HepG2 (cell line): ENCODE data around the gene CD79A. TPM values are rescaled to one million over a fixed set of nuclear protein-coding genes. Genes with fewer than 3 reads are reported as not detected.

Experiments
- ATAC-seq: fragments of 200-7000 bp; cut with Tn5 transposase; 3 replicates; pipeline ENCODE4 v1.9.1; 2020; ENCODE audit warnings: mild to moderate bottlenecking, moderate library complexity
- BruUV-seq: library from RNA; stranded (reverse); fragments of 400-500 nt; replicated peaks from 2 replicates; lab custom pipeline; 2021; lab: Mats Ljungman, UMichigan
- CTCF ChIA-PET: fragments of 300-600 bp; formaldehyde crosslinking; extraction: SDS; loops from one replicate; lab custom pipeline; 2021; ENCODE audit warnings: low total read pairs, inconsistent platforms, low intra/inter-chr PET ratio; lab: Yijun Ruan, JAX
- POLR2A ChIA-PET: fragments of 350-600 bp; sonication (Branson Sonifier 250); formaldehyde crosslinking; loops from one replicate; lab custom pipeline; 2020; ENCODE audit warnings: antibody characterized with exemption, inconsistent platforms; lab: Yijun Ruan, JAX
- DNase-seq: peaks from one replicate; pipeline ENCODE4 v3.0.0-alpha.2; 2015; ENCODE audit warnings: low spot score
- FAIRE-seq: peaks from 3 replicates; lab custom pipeline; 2011; peaks lifted over from hg19 to GRCh38; lab: Jason Lieb, UNC
- H2AFZ ChIP-seq: one replicate; pipeline ENCODE4 v1.6.1; 2011; ENCODE audit warnings: low read length, inconsistent platforms
- H3K27ac ChIP-seq: fragments of 300-600 bp; 3 replicates; pipeline ENCODE4 v1.8.0; 2011; ENCODE audit warnings: mixed run types, mild to moderate bottlenecking, mixed read lengths, low read length, inconsistent platforms; ENCODE audit not compliant: insufficient read depth; ENCODE audit errors: extremely low read length
- H3K27me3 ChIP-seq, 2 experiments: fragments of 200-600 bp in 1 of 2; 2 replicates in 1 of 2; 3 replicates in 1 of 2; pipeline versions ENCODE4 v1.6.0 to v1.8.0; 2011; ENCODE audit warnings: low read length in 2 of 2, mild to moderate bottlenecking in 2 of 2, moderate library complexity in 2 of 2, inconsistent platforms in 1 of 2; ENCODE audit not compliant: insufficient read depth in 2 of 2, control insufficient read depth in 1 of 2
- H3K36me3 ChIP-seq, 2 experiments: fragments of 200-600 bp in 1 of 2; replicated peaks in 1 of 2; 2 replicates in 1 of 2; 3 replicates in 1 of 2; pipeline versions ENCODE4 v1.5.1 to v1.8.0; 2011; ENCODE audit warnings: low read length in 2 of 2, inconsistent platforms in 1 of 2; ENCODE audit not compliant: insufficient read depth in 2 of 2, control insufficient read depth in 1 of 2
- H3K4me1 ChIP-seq: 2 replicates; pipeline ENCODE4 v1.5.1; 2012; ENCODE audit warnings: low read length, inconsistent platforms; ENCODE audit not compliant: insufficient read depth
- H3K4me2 ChIP-seq: 2 replicates; pipeline ENCODE4 v1.6.0; 2011; ENCODE audit warnings: low read depth, low read length, inconsistent platforms
- H3K4me3 ChIP-seq, 3 experiments: fragments of 200-600 bp in 1 of 3; sonication (generic), shearing (Covaris generic) in 1 of 3; replicated peaks in 1 of 3; 2 replicates each; pipeline ENCODE4 v1.5.1; 2011 to 2016; ENCODE audit warnings: low read length in 3 of 3, inconsistent platforms in 2 of 3, low read depth in 2 of 3, mild to moderate bottlenecking in 2 of 3, control low read depth in 1 of 3, mixed read lengths in 1 of 3; ENCODE audit not compliant: insufficient read depth in 1 of 3
- H3K79me2 ChIP-seq: one replicate; pipeline ENCODE4 v1.6.1; 2011; ENCODE audit warnings: low read length, inconsistent platforms; ENCODE audit not compliant: insufficient read depth
- H3K9ac ChIP-seq: 2 replicates; pipeline ENCODE4 v1.6.0; 2011; ENCODE audit warnings: mild to moderate bottlenecking, low read depth, low read length, inconsistent platforms; ENCODE audit not compliant: insufficient read depth
- H3K9me3 ChIP-seq: 2 replicates; pipeline ENCODE4 v1.5.1; 2012; ENCODE audit warnings: mild to moderate bottlenecking, low read length
- H4K20me1 ChIP-seq: 2 replicates; pipeline ENCODE4 v1.6.0; 2011; ENCODE audit warnings: inconsistent platforms, mild to moderate bottlenecking, low read length, moderate library complexity; ENCODE audit not compliant: insufficient read depth
- ATAD3A ChIP-seq: sonication (generic); formaldehyde crosslinking; IDR thresholded peaks from 2 replicates; pipeline ENCODE4 v1.4.0; 2020; ENCODE audit warnings: missing genetic modification reagents
- ATM ChIP-seq: fragments of 450-650 bp; IDR thresholded peaks from 2 replicates; pipeline ENCODE4 v1.7.1; 2017; ENCODE audit warnings: mild to moderate bottlenecking, borderline replicate concordance
- CEBPG ChIP-seq: IDR thresholded peaks from 2 replicates; pipeline ENCODE4 v1.6.1; 2016
- GLI4 ChIP-seq: sonication (generic); formaldehyde crosslinking; IDR thresholded peaks from 2 replicates; pipeline ENCODE4 v1.5.1; 2020; ENCODE audit warnings: missing genetic modification reagents, mild to moderate bottlenecking, moderate library complexity, borderline replicate concordance
- PAF1 ChIP-seq: IDR thresholded peaks from 2 replicates; pipeline ENCODE4 v1.6.1; 2016; ENCODE audit warnings: missing genetic modification reagents, missing compliant biosample characterization
- POLR2A ChIP-seq, 2 experiments: IDR thresholded peaks; 2 replicates each; pipeline ENCODE4 v1.6.1; 2011; ENCODE audit warnings: low read depth in 2 of 2, low read length in 2 of 2, mild to moderate bottlenecking in 1 of 2, moderate library complexity in 1 of 2; ENCODE audit not compliant: insufficient read depth in 1 of 2
- RBM39 ChIP-seq: fragments of 200-400 bp; formaldehyde crosslinking; IDR thresholded peaks from one replicate; pipeline ENCODE4 v1.6.1; 2018; ENCODE audit warnings: antibody characterized with exemption, mild to moderate bottlenecking, low read depth, low read length; ENCODE audit not compliant: poor library complexity, severe bottlenecking
- REL ChIP-seq: sonication (generic); formaldehyde crosslinking; conservative IDR thresholded peaks from 2 replicates; pipeline ENCODE4 v1.8.0; 2022; ENCODE audit warnings: mild to moderate bottlenecking, missing genetic modification reagents, moderate library complexity
- TCF7L2 ChIP-seq: IDR thresholded peaks from 2 replicates; pipeline ENCODE4 v1.6.1; 2011; ENCODE audit warnings: mild to moderate bottlenecking, low read depth, low read length, moderate library complexity
- ZNF570 ChIP-seq: sonication (generic); formaldehyde crosslinking; IDR thresholded peaks from 2 replicates; pipeline ENCODE4 v1.4.0; 2020; ENCODE audit warnings: mild to moderate bottlenecking, missing genetic modification reagents, borderline replicate concordance
- ZNF670 ChIP-seq: sonication (generic); formaldehyde crosslinking; IDR thresholded peaks from 2 replicates; pipeline ENCODE4 v1.8.0; 2022; ENCODE audit warnings: mild to moderate bottlenecking, missing genetic modification reagents, borderline replicate concordance
- ZNF674 ChIP-seq: sonication (generic); formaldehyde crosslinking; IDR thresholded peaks from 2 replicates; pipeline ENCODE4 v1.5.0; 2020; ENCODE audit warnings: low read depth, mild to moderate bottlenecking, missing genetic modification reagents
- WGBS: methylation state at CpG from one replicate; pipeline ENCODE4 v1.1.6; 2017; ENCODE audit warnings: low lambda C conversion rate; 5-methylcytosine and 5-hydroxymethylcytosine counted together
- in situ Hi-C: cut with HindIII; loops from 2 replicates; pipeline ENCODE4 v1.10.0; 2017; ENCODE audit warnings: low pct_unique_long_range_greater_than_20kb; ENCODE audit not compliant: extremely low pct_ligation_motif_present
- intact Hi-C: fragments of 100-400 bp; cut with micrococcal nuclease; formaldehyde crosslinking; loops from one replicate; pipeline ENCODE4 v1.10.0; 2022; ENCODE audit not compliant: unreplicated experiment
- polyA plus RNA-seq, 8 experiments: library from polyadenylated mRNA; depleted of rRNA in 3 of 8; stranded (reverse) in 7 of 8; unstranded in 1 of 8; fragments of >200 nt; fragmentation: Illumina TruSeq in 4 of 8; extraction: Trizol in 4 of 8; gene quantifications; 2 replicates each; pipeline versions ENCODE4 v1.2.1 to v1.2.3, GENCODE V29; 2011 to 2016; ENCODE audit warnings: low read depth in 4 of 8, missing spikeins in 1 of 8, mixed read lengths in 1 of 8; ENCODE audit not compliant: insufficient read depth in 1 of 8
- total RNA-seq, 5 experiments: library from RNA; depleted of rRNA; stranded (reverse); fragments of >200 nt; fragmentation: Illumina TruSeq; extraction: Trizol; gene quantifications; 2 replicates each; pipeline ENCODE4 v1.2.3, GENCODE V29; 2016; ENCODE audit warnings: low read depth in 1 of 5
- TF ChIP-seq, protein P1 (sequence below): sonication (generic); formaldehyde crosslinking; IDR thresholded peaks from 2 replicates; pipeline ENCODE4 v1.9.0; 2021; ENCODE audit warnings: missing genetic modification reagents, borderline replicate concordance
- TF ChIP-seq, protein P2 (sequence below): sonication (generic); formaldehyde crosslinking; conservative IDR thresholded peaks from 2 replicates; pipeline ENCODE4 v1.4.0; 2020; ENCODE audit warnings: missing genetic modification reagents
- TF ChIP-seq, protein P3 (sequence below): sonication (generic); formaldehyde crosslinking; IDR thresholded peaks from 2 replicates; pipeline ENCODE4 v1.4.0; 2020; ENCODE audit warnings: missing genetic modification reagents

The CD79A gene
- total and polyA plus RNA-seq, 2 of the 13 experiments (the other 11 are each of a cell fraction or from before 2014, with no cell fraction given) = 0.24 to 0.33 TPM

DNA sequence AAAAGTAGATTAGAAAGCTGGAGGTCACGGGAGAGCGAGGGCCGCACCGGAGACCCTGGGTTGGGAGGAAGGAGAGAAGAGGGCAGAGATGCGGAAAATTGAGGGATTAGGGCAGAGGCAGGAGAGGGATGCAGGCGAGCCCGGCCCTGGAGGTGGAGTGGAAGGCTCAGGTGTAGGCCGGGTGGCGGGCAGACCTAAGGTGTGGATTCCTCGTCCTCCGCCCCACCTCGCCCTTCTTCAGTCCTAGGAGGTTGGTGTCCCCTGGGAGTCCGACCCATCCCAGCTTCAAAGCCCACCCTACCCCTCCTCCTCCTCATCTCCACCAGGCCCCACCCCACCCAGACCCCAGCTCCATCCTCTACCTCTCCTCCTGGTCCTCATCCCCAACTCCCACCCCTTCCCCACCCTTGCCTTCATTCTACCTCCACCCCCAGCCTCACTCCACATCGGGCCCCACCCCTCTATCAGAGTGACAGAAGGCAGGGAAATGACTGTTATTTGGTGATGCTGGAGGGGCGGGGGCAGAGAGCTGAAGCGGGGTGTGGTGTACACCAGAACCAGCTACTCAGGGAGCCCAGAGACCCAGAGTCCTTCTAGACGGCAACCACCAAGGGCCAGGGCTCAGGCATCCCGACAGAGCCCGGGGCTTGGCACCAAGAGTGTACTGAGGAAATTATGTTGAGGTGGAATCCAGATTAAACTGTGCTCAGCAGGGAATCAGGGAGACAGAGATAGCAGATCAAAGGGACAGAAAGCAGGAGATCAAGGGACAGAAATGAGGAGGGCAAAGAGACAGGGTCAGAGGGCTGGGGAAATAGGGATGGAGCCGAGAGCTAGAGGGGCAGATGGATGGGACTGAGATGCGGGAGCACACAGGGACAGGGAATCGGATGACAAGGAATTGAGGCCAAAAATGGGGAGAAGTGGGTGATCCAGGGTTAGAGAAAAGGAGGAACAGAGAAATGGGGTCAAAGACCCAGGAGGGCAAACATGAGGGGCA is 44.8 kb downstream of the CD79A start (continued):
- no peak for TF ChIP-seq RBM39

DNA sequence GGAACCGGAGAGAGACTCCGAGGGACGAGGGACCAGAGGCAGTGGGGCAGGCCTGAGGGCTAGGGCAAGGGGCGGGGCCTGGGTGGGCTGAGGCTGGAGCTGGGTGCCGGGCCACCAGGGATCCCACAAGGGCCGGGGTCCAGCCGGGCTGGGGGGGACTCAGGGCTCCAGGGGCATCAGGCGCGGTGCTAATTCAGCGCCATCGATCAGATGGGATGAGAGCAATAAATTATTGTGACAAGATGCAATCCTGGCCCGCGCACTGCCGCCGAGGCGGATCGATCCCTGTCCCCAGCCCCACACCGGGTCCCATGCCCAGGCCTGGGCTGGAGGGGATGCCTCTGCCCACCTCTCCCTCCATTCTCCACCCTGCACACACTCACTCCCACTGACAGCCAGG is 45.5 kb downstream of the CD79A start:
- Histone ChIP-seq H3K27ac (no peak overlapping the region), H3K36me3 (no peaks in the 10 kb centered on the region), H3K9me3 (no peaks in the 10 kb centered on the region), H3K79me2 (no peaks in the 10 kb centered on the region), H2AFZ (no peak overlapping the region), H3K4me1 (no peaks in the 10 kb centered on the region), H4K20me1 (no peaks in the 10 kb centered on the region), H3K9ac (no peak overlapping the region), H3K4me2 (no peak overlapping the region), H3K27me3 (peaks cover 3 to 54% of the 10 kb centered on the region in 2 experiments; a peak in 4 of 5 replicates), H3K4me3 (no peak overlapping the region)
- ChIA-PET CTCF (no interaction called here), POLR2A (no interaction called here)
- BruUV-seq = no TSS peak
- 12% methylated on average over 6 of the region's 18 CpGs for WGBS
- ATAC-seq (no peak), FAIRE-seq (no peak), DNase-seq (no peak)
- intact Hi-C loops = no loop called here
- in situ Hi-C loops = no loop called here
- TF ChIP-seq PAF1 (no peak), CEBPG (CRISPR knock-in tag) (no peak), GLI4 (CRISPR knock-in tag) (no peak), POLR2A (IDR thresholded peaks at IDR 0.05; ENCODE audit: insufficient read depth in 1 of 2, low read depth in 2 of 2, low read length in 2 of 2) (no peak), ZNF670 (CRISPR knock-in tag) (no peak), TCF7L2 (no peak), ATM (no peak), REL (no peak), ATAD3A (CRISPR knock-in tag) (no peak), ZNF674 (CRISPR knock-in tag) (no peak), ZNF570 (CRISPR knock-in tag) (no peak)
- TF ChIP-seq, protein P1, sequence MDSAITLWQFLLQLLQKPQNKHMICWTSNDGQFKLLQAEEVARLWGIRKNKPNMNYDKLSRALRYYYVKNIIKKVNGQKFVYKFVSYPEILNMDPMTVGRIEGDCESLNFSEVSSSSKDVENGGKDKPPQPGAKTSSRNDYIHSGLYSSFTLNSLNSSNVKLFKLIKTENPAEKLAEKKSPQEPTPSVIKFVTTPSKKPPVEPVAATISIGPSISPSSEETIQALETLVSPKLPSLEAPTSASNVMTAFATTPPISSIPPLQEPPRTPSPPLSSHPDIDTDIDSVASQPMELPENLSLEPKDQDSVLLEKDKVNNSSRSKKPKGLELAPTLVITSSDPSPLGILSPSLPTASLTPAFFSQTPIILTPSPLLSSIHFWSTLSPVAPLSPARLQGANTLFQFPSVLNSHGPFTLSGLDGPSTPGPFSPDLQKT (CRISPR knock-in tag) = no peak
- TF ChIP-seq, protein P2, sequence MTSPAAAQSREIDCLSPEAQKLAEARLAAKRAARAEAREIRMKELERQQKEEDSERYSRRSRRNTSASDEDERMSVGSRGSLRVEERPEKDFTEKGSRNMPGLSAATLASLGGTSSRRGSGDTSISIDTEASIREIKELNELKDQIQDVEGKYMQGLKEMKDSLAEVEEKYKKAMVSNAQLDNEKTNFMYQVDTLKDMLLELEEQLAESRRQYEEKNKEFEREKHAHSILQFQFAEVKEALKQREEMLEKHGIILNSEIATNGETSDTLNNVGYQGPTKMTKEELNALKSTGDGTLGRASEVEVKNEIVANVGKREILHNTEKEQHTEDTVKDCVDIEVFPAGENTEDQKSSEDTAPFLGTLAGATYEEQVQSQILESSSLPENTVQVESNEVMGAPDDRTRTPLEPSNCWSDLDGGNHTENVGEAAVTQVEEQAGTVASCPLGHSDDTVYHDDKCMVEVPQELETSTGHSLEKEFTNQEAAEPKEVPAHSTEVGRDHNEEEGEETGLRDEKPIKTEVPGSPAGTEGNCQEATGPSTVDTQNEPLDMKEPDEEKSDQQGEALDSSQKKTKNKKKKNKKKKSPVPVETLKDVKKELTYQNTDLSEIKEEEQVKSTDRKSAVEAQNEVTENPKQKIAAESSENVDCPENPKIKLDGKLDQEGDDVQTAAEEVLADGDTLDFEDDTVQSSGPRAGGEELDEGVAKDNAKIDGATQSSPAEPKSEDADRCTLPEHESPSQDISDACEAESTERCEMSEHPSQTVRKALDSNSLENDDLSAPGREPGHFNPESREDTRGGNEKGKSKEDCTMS = no peak
- TF ChIP-seq, protein P3, sequence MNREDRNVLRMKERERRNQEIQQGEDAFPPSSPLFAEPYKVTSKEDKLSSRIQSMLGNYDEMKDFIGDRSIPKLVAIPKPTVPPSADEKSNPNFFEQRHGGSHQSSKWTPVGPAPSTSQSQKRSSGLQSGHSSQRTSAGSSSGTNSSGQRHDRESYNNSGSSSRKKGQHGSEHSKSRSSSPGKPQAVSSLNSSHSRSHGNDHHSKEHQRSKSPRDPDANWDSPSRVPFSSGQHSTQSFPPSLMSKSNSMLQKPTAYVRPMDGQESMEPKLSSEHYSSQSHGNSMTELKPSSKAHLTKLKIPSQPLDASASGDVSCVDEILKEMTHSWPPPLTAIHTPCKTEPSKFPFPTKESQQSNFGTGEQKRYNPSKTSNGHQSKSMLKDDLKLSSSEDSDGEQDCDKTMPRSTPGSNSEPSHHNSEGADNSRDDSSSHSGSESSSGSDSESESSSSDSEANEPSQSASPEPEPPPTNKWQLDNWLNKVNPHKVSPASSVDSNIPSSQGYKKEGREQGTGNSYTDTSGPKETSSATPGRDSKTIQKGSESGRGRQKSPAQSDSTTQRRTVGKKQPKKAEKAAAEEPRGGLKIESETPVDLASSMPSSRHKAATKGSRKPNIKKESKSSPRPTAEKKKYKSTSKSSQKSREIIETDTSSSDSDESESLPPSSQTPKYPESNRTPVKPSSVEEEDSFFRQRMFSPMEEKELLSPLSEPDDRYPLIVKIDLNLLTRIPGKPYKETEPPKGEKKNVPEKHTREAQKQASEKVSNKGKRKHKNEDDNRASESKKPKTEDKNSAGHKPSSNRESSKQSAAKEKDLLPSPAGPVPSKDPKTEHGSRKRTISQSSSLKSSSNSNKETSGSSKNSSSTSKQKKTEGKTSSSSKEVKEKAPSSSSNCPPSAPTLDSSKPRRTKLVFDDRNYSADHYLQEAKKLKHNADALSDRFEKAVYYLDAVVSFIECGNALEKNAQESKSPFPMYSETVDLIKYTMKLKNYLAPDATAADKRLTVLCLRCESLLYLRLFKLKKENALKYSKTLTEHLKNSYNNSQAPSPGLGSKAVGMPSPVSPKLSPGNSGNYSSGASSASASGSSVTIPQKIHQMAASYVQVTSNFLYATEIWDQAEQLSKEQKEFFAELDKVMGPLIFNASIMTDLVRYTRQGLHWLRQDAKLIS (CRISPR knock-in tag) = no peak
